ENCODE data around the gene CTTN.

DNA sequence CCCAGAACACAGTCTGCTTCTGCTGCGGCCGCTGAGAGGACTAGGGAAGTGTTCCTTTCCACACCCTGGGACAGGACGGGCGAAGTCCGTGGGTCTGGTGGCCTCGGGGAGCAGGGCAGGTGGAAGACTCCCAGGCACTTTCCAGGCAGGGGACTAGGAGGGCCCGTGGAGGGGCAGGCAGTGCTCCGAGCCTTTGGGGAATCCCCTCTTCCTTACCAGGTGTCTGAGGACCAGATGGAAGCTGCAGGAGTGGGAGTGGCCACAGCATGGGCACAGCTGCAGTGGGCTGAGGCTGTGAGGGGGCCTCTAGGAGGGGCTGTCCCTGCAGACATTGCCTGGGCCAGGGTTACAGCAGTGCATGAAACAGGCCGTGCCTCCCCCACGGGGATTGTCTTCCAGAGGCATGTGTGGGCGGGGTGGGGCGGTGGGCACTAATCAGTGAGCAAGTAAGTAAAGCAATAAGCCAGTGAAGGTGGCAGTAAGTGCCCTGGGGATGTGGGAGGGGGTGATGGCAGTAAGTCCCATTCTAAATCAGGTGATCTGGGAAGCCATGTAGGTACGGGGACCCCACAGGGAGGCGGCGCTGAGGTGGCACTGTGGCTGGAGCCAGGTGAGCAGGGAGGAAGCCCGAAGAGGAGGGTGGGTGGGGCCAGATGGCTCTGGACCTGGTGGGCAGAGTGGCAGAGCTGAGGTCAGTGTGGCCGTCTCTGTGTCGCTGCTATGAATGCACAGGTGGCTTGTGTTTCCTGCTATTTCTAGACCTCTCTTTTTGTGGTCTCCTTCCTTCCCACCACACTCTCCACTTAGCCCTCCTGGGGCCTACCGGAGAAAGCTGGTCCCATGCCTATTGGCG, 66.4 kb downstream of the CTTN start:
- TF ChIP-seq, protein P1, sequence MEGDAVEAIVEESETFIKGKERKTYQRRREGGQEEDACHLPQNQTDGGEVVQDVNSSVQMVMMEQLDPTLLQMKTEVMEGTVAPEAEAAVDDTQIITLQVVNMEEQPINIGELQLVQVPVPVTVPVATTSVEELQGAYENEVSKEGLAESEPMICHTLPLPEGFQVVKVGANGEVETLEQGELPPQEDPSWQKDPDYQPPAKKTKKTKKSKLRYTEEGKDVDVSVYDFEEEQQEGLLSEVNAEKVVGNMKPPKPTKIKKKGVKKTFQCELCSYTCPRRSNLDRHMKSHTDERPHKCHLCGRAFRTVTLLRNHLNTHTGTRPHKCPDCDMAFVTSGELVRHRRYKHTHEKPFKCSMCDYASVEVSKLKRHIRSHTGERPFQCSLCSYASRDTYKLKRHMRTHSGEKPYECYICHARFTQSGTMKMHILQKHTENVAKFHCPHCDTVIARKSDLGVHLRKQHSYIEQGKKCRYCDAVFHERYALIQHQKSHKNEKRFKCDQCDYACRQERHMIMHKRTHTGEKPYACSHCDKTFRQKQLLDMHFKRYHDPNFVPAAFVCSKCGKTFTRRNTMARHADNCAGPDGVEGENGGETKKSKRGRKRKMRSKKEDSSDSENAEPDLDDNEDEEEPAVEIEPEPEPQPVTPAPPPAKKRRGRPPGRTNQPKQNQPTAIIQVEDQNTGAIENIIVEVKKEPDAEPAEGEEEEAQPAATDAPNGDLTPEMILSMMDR (IDR thresholded peaks at IDR 0.05): no peak
- TF ChIP-seq EP300 (IDR thresholded peaks at IDR 0.05) (no peak), POLR2A (IDR thresholded peaks at IDR 0.05) (no peak)
